ENCODE data around the gene WWC1.
"Not testable (repeated sequence)": the region's sequence is repeated elsewhere in the genome, so short reads cannot be mapped to it uniquely, and the experiment has no call there.

Gene WWC1

DNA sequence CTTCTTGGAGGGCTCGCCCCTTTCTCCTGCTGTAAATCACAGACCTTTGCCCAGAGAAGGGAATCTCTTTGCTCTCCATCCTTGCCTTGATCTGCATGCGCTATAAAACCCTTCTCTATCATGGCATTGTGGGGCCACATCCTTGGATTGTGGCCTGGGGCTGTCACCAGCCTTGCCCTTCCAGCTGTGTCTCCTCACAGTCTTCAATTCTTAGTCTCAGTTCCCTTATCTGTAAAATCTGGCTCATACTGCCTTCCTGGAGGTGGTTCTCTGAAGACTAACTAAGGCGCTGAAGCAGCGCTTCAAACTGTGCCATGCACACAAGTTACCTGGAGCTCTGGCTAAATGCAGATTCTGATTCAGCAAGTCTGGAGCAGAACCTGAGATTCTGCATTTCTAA is 141.5 kb downstream of the WWC1 start:
- no peak overlapping the region for H3K4me3 ChIP-seq (ENCODE audit: low read depth, low read length)
- TF ChIP-seq, protein P1, sequence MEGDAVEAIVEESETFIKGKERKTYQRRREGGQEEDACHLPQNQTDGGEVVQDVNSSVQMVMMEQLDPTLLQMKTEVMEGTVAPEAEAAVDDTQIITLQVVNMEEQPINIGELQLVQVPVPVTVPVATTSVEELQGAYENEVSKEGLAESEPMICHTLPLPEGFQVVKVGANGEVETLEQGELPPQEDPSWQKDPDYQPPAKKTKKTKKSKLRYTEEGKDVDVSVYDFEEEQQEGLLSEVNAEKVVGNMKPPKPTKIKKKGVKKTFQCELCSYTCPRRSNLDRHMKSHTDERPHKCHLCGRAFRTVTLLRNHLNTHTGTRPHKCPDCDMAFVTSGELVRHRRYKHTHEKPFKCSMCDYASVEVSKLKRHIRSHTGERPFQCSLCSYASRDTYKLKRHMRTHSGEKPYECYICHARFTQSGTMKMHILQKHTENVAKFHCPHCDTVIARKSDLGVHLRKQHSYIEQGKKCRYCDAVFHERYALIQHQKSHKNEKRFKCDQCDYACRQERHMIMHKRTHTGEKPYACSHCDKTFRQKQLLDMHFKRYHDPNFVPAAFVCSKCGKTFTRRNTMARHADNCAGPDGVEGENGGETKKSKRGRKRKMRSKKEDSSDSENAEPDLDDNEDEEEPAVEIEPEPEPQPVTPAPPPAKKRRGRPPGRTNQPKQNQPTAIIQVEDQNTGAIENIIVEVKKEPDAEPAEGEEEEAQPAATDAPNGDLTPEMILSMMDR (IDR thresholded peaks at IDR 0.05; ENCODE audit: low read depth, low read length), result no peak

DNA sequence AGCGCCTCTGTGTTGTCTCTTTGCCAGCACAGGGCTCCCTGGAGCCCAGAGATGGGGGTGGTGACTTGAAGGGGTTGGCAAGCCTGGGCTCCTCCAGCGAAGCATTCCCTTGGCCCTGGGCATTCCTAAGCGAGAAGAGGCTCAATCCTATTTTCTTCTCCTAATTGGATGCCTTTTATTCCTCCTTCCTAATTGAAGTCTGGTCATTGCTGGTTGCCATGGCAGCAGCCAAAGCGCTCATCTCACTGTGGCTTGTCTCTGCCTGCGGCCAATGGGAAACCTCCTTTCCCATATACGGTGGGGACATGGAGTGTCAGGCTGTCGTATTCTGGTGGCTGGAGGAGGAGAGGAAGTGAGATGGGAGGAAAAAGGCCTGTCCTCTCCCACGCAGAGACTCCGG is 142.6 kb downstream of the WWC1 start:
- TF ChIP-seq, protein P1 (IDR thresholded peaks at IDR 0.05; ENCODE audit: low read depth, low read length), result no peak
- no peak overlapping the region for H3K4me3 ChIP-seq (ENCODE audit: low read depth, low read length)

DNA sequence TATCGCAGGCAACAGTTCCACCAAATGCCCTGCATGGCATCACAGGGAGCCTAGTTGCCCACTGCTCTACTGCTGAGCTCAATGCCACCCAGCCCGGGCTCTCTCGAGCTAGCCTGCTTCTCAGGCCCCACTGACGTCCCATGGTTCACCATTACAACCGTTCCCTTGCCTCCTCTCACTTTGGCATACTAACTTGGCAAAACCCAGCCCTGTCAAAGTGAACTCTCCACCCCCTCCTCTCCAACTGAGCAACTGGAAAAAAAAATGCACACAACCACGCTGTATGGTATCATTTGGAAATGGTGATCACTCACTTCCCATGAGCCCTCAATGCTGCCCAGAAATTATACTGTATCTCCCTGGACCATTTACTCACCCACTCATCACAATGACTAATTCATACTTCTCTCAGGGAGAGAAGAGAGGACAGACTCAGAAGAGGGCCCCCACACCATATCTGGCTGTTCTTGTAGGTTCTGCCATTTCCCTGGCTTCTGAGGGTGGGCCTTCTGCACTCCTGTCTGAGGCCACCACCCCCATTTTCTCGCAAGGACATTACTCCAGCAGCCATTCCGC is 143.4 kb downstream of the WWC1 start:
- TF ChIP-seq, protein P1 (IDR thresholded peaks at IDR 0.05; ENCODE audit: low read depth, low read length), result no peak
- no peak overlapping the region for H3K4me3 ChIP-seq (ENCODE audit: low read depth, low read length)

DNA sequence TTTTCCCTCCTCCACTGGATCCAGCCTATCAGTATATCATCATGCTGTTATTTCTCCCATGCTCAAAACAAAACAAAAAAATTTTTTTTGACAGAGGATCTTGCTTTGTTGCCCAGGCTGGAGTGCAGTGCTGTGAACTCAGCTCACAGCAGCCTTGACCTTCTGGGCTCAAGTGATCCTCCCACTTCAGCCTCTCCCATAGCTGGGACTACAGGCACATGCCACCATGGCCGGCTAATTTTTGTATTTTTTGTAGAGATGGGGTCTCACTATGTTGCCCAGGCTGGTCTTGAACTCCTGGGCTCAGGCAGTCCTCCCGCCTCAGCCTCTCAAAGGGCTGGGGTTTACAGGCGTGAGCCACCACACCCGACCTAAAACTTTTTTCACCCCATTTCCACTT is 143.9 kb downstream of the WWC1 start:
- not testable (repeated sequence) for H3K4me3 ChIP-seq (ENCODE audit: low read depth, low read length)

DNA sequence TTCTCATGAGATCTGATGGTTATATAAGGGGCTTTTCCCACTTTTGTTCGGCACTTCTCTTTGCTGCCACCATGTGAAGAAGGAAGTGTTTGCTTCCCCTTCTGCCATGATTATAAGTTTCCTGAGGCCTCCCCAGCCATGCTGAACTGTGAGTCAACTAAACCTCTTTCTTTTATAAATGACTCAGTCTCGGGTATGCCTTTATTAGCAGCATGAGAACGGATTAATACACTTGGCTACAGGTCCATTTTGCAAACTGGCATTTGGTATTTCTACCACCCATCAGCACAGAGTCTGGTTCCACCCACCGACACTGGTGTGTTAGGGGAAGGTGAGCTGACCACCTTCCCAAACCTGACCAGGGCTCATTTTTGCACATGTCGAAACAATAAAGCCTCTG is 146.9 kb downstream of the WWC1 start:
- no peak overlapping the region for H3K4me3 ChIP-seq (ENCODE audit: low read depth, low read length)
- TF ChIP-seq, protein P1 (IDR thresholded peaks at IDR 0.05; ENCODE audit: low read depth, low read length), result no peak

DNA sequence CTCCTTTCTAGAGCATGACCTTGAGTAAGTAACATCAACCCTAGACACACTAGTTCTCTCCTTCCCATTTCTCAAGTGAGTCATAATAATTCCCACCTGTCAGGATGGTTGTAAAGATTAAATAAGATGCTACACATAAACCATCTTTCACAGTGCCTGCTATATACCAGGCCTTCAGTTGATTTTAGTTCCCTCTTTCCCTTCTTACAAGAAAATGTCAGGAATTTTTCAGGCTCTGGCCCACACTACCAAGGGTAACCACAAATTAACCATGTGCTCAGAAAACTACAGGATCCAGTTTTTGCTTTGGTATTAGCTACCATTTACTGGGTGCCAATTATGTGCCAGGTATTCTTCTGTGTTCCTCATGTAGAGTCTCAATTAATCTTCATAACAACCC is 152.1 kb downstream of the WWC1 start:
- TF ChIP-seq, protein P1 (IDR thresholded peaks at IDR 0.05; ENCODE audit: low read depth, low read length), result no peak
- H3K4me3 ChIP-seq (ENCODE audit: low read depth, low read length), result no peak overlapping the region

DNA sequence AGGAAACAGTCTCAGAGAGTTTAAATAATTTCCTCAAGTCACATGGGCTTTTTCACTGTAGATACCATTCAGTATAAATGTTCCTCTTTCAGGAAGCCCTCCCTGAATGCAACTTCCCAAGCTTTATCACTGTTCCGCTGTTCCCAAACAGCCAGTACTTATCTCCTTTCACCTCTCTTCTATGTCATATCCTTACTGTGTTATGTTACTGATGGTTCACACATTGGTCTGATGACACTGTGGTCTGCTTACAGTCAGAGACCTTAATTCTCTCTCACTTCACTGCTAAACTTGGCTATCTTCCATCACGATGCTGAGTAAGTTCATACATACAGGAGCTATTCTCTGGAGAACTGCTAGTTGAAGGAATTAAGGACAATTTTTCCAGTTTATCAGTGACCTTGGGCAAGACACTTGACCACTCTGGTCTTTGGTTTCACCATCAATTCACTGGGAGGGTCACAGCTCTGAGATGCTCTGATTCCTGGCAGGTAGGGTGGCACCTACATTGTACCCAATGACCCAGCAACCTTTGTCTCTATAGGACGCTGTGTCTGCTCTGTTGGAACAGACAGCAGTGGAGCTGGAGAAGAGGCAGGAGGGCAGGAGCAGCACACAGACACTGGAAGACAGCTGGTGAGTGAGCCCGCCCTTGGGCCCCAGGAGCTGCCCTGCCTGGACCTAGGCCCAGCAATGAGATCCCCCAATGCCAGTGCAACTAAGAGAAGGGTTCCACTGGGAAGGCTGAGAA is 152.7 kb downstream of the WWC1 start:
- no peak overlapping the region for H3K4me3 ChIP-seq (ENCODE audit: low read depth, low read length)
- TF ChIP-seq, protein P1 (IDR thresholded peaks at IDR 0.05; ENCODE audit: low read depth, low read length), result no peak
